DOHH2 (cell line): ENCODE measurements around the gene EVC2.

Source experiments
- H3F3A ChIP-seq: fragments of 200-600 bp; sonication (generic), shearing (Covaris generic); 2 replicates; pipeline ENCODE4 v1.6.0; 2016; ENCODE audit warnings: antibody characterized with exemption, mild to moderate bottlenecking; ENCODE audit not compliant: control insufficient read depth, insufficient read depth
- H3K27ac ChIP-seq: fragments of 200-600 bp; sonication (generic); 2 replicates; pipeline ENCODE4 v1.5.1; 2014; ENCODE audit warnings: low read depth, mild to moderate bottlenecking, low read length, moderate library complexity
- H3K27me3 ChIP-seq: fragments of 200-600 bp; sonication (generic); 2 replicates; pipeline ENCODE4 v1.6.1; 2014; ENCODE audit warnings: mild to moderate bottlenecking, low read length, mixed read lengths; ENCODE audit not compliant: control insufficient read depth
- H3K36me3 ChIP-seq: fragments of 200-600 bp; sonication (generic); 2 replicates; pipeline ENCODE4 v1.6.1; 2014; ENCODE audit warnings: mild to moderate bottlenecking, low read length, moderate library complexity, mixed read lengths; ENCODE audit not compliant: control insufficient read depth
- H3K4me1 ChIP-seq: fragments of 200-600 bp; sonication (generic); 2 replicates; pipeline ENCODE4 v1.6.1; 2014; ENCODE audit warnings: mild to moderate bottlenecking, low read length, mixed read lengths; ENCODE audit not compliant: control insufficient read depth
- H3K4me2 ChIP-seq: fragments of 200-600 bp; sonication (generic); 2 replicates; pipeline ENCODE4 v1.6.0; 2014; ENCODE audit warnings: mild to moderate bottlenecking, low read length, moderate library complexity
- H3K4me3 ChIP-seq: fragments of 200-600 bp; sonication (generic); 2 replicates; pipeline ENCODE4 v1.5.1; 2014; ENCODE audit warnings: mild to moderate bottlenecking, low read length, mixed read lengths
- H3K79me2 ChIP-seq: fragments of 200-600 bp; sonication (generic); 2 replicates; pipeline ENCODE4 v1.6.1; 2014; ENCODE audit warnings: mild to moderate bottlenecking, low read length, mixed read lengths; ENCODE audit not compliant: control insufficient read depth
- H3K9me2 ChIP-seq: fragments of 200-600 bp; sonication (generic); replicated peaks from 2 replicates; pipeline ENCODE4 v1.6.1; 2014; ENCODE audit warnings: mild to moderate bottlenecking, low read length, mixed read lengths; ENCODE audit not compliant: control insufficient read depth
- H3K9me3 ChIP-seq: fragments of 200-600 bp; sonication (generic); 2 replicates; pipeline ENCODE4 v1.6.1; 2014; ENCODE audit warnings: antibody characterized with exemption, low read length, mixed read lengths; ENCODE audit not compliant: control insufficient read depth, insufficient read depth
- H4K20me1 ChIP-seq: fragments of 200-600 bp; sonication (generic); 2 replicates; pipeline ENCODE4 v1.6.0; 2014; ENCODE audit warnings: low read depth, mild to moderate bottlenecking, antibody characterized with exemption, low read length, moderate library complexity; ENCODE audit not compliant: control insufficient read depth, insufficient read depth
- EZH2phosphoT487 ChIP-seq: fragments of 200-600 bp; sonication (generic); IDR thresholded peaks from 2 replicates; pipeline ENCODE4 v1.6.1; 2017; ENCODE audit warnings: borderline replicate concordance, mild to moderate bottlenecking, antibody characterized with exemption, low read length, moderate library complexity, mixed read lengths
- TF ChIP-seq, protein P1 (sequence below): fragments of 200-600 bp; sonication (generic); IDR thresholded peaks from one replicate; pipeline ENCODE4 v1.5.1; 2014; ENCODE audit warnings: antibody characterized with exemption, mild to moderate bottlenecking, low read depth, low read length; ENCODE audit not compliant: poor library complexity, severe bottlenecking

Gene EVC2

DNA sequence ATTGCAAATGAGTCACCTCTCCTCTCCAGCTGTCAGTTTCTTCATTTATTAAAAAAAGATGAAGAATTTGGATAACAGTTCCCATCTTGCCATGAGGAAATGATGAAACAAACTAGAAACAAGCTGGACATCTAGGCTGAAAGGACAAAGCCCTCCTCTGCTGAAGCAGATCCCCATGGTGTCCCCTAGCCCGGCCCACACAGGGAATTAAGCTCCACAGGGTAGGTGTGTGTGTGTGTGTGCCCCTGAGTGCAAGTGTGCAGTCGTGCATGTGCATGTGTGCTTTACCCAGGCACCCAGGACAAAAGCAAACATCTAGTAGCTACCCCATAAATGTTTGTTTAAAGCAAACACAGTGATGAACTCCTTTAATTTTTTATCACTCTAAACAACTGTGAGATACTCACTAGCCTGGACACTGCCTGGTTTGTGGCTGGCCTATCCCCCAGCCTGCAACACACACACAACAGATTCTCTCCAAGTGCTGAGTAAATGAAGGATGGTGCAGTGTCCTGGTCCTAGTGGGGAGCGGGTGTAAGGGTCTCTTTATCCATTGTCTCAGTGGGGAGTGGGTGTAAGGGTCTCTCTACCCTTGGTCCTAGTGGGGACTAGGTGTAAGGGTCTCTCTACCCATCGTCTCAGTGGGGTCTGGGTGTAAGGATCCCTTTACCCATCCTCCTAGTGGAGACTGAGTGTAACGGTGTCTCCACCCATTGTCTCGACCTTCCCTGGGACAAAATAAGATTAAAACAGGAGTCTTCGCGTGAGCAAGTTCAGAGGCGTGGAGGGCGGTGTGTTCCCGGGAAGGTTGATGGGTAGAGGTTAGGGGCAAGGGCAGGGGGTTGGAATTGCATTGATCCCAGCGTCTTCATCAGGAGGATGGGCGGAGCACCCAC lies 2.0 kb upstream of the EVC2 start:
- no peaks in the 10 kb centered on the region for H3K36me3 ChIP-seq
- peaks cover 2% of the 10 kb centered on the region; the same call in 1 of the 2 replicates for H3K9me3 ChIP-seq
- H3K27me3 ChIP-seq: no peaks in the 10 kb centered on the region
- no peak overlapping the region for H3K4me3 ChIP-seq
- no peak overlapping the region for H3K4me2 ChIP-seq
- no peaks in the 10 kb centered on the region for H3F3A ChIP-seq
- TF ChIP-seq, protein P1, sequence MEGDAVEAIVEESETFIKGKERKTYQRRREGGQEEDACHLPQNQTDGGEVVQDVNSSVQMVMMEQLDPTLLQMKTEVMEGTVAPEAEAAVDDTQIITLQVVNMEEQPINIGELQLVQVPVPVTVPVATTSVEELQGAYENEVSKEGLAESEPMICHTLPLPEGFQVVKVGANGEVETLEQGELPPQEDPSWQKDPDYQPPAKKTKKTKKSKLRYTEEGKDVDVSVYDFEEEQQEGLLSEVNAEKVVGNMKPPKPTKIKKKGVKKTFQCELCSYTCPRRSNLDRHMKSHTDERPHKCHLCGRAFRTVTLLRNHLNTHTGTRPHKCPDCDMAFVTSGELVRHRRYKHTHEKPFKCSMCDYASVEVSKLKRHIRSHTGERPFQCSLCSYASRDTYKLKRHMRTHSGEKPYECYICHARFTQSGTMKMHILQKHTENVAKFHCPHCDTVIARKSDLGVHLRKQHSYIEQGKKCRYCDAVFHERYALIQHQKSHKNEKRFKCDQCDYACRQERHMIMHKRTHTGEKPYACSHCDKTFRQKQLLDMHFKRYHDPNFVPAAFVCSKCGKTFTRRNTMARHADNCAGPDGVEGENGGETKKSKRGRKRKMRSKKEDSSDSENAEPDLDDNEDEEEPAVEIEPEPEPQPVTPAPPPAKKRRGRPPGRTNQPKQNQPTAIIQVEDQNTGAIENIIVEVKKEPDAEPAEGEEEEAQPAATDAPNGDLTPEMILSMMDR: no peak
- no peak for TF ChIP-seq EZH2phosphoT487
- H3K27ac ChIP-seq: no peak overlapping the region
- H3K9me2 ChIP-seq: no peaks in the 10 kb centered on the region
- H4K20me1 ChIP-seq: no peaks in the 10 kb centered on the region
- H3K4me1 ChIP-seq: no peaks in the 10 kb centered on the region
- no peaks in the 10 kb centered on the region for H3K79me2 ChIP-seq

DNA sequence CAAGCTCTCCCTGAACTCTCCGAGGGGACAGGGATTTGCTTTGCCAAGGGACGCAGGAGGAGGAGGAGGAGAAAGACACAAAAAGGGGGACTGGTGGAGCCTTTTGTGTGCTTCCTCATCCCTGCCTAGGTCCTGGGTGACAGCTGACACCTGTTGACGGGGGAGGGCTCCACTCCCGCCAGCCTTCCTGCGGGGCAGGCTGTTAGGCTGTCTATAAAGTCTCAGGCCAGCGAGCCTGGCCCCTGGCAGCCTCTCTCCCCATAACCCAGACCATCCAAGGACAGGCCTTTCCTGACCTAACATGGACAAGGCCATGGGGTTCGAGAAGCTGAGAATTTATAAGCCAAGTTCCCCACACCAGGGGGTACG lies 832 bp upstream of the EVC2 start:
- Histone ChIP-seq H3K79me2 (no peaks in the 10 kb centered on the region), H3K9me3 (no peaks in the 10 kb centered on the region), H3K27ac (no peak overlapping the region), H3K9me2 (no peaks in the 10 kb centered on the region), H3K27me3 (no peaks in the 10 kb centered on the region), H4K20me1 (no peaks in the 10 kb centered on the region), H3K4me3 (no peak overlapping the region), H3K4me2 (no peak overlapping the region), H3F3A (no peaks in the 10 kb centered on the region), H3K36me3 (no peaks in the 10 kb centered on the region), H3K4me1 (no peaks in the 10 kb centered on the region)
- TF ChIP-seq EZH2phosphoT487: no peak
- TF ChIP-seq, protein P1: no peak

DNA sequence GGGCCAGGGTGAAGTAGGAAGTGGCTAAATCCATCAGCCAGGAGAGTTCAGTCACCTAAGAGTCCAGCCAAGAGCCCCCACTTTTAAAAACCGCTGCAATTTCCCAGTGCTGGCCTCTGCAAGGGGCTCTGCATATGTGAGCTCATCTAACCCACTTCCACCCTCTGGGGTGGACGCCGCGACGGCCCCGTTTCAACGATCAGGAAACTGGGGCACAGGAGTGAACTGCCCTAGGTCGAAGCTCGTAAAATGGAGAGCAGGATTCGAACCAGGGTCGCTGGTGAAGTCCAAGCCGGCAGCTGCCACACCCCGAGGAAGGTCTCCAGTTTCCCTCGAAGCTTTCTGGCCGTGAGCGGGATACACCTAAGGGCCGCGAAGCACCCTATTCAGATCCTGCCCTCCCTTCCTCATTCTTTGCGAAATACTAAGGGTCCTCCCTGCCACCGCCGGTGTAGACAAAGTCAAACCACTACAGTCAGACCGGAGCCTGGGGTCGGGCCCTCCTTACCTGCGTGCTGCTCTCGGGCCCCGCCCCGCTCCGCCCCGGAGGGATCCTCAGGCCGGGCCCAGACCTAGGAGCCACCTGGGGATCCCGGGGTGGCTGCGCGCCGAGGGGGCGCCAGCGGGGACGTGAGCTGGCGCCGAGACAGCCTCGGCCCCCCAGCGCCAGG lies 446 bp downstream of the EVC2 start:
- Histone ChIP-seq H3K9me2 (no peaks in the 10 kb centered on the region), H3K79me2 (no peaks in the 10 kb centered on the region), H3K36me3 (no peaks in the 10 kb centered on the region), H3K4me3 (no peak overlapping the region), H4K20me1 (no peaks in the 10 kb centered on the region), H3K9me3 (no peaks in the 10 kb centered on the region), H3K27me3 (no peaks in the 10 kb centered on the region), H3F3A (no peaks in the 10 kb centered on the region), H3K4me1 (no peaks in the 10 kb centered on the region), H3K4me2 (no peak overlapping the region), H3K27ac (no peak overlapping the region)
- TF ChIP-seq, protein P1: no peak
- TF ChIP-seq EZH2phosphoT487: no peak
